Dermis microvascular lymphatic vessel endothelial cell (primary cell): ENCODE measurements around the gene MRPL58. TPM values are rescaled to one million over a fixed set of nuclear protein-coding genes. Genes with fewer than 3 reads are reported as not detected.
"Not testable (repeated sequence)": the region's sequence is repeated elsewhere in the genome, so short reads cannot be mapped to it uniquely, and the experiment has no call there.

Source experiments
- DNase-seq, 2 donors: peaks; one replicate each; pipeline versions ENCODE4 v3.0.0 to v3.0.0-alpha.2; 2010; ENCODE audit warnings: low read depth in 2 of 2
- total RNA-seq: library from RNA; depleted of rRNA; stranded (reverse); fragments of >200 nt; gene quantifications from 2 replicates; pipeline ENCODE4 v1.2.1, GENCODE V29; 2014

Gene MRPL58
- total RNA-seq, 1 donor from 2014 or later, result 28.0 TPM

DNA sequence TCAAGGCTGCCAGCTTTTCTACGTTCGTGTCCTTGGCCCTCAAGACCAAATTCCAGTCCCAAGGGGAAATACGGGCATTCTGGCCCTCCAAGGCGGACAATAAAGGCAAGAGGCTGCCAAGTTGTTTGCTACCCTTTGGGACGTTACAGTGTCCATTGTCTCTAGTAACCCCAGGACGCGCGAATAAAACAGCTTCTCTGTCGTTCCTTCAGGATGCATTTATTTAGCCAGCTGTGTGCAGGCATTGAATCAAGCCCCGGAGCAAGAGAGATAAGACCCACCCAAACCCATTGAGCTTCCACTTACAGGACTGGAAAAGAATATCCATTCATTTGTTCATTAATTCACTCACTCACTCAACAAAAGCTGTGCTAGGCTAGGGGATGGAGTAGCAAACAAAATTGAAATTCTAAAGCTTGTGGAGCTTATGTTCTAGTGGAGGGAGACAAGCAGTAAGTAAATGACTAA lies 656 bp downstream of the MRPL58 start:
- DNase-seq, result no peak

GRCh38 chr17:75019146-75019545 lies 6.7 kb downstream of the MRPL58 start:
- DNase-seq, result no peak

GRCh38 chr17:75019710-75020109 lies 7.2 kb downstream of the MRPL58 start:
- DNase-seq, result no peak

- DNase-seq, result no peak
Measured at GRCh38 chr17:75020331-75021110, 8.1 kb downstream of the MRPL58 start.

GRCh38 chr17:75024686-75025397 lies 12.4 kb downstream of the MRPL58 start:
- no peak for DNase-seq

DNA sequence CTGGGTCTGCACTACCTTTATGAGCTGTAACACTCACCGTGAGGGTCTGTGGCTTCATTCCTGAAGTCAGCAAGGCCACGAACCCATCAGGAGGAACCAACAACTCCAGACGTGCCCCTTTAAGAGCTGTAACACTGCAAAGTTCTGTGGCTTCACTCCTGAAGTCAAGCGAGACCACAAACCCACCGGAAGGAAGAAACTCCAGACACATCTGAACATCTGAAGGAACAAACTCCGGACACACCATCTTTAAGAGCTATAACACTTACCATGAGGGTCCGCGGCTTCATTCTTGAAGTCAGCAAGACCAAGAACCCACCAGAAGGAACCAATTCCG lies 12.9 kb downstream of the MRPL58 start:
- not testable (repeated sequence) for DNase-seq

DNA sequence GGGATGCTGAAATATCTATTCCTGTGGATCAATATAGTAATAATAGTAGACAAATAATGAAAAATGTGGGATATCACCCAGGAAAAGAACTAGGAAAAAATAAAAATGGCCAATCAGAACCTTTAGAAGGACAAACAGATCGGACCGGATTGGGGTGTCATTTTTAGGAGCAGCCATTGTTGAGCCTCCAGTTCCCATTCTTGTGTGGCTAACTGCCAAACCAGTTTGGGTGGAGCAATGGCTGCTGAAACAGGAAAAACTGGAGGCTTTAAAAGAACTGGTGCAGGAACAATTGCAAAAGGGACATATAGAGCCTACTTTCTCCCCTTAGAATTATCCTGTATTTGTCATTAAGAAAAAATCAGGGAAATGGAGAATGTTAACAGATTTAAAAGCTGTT lies 14.2 kb downstream of the MRPL58 start:
- not testable (repeated sequence) for DNase-seq

DNA sequence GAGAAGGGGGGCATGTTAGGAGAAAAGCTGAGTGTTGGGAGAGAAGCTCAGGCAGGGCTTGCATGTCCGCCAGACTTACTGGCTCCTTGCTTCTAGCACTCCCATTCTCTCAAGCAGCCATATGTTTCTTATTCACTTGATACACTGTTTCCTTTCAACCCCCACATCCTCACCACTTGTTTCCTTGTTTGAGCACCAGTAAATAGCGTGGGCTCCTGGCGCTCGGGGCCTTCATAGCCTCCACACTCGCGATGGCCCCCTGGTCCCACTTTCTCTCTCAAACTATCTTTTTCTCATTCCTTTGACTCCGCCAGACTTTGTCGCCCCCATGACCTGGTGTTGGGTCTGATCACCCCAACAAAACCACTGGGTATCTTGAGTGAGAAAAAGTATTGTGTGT lies 17.7 kb downstream of the MRPL58 start:
- no peak for DNase-seq

GRCh38 chr17:75031972-75032719 lies 19.7 kb downstream of the MRPL58 start:
- peak; percentile 69 to 71 for DNase-seq

DNA sequence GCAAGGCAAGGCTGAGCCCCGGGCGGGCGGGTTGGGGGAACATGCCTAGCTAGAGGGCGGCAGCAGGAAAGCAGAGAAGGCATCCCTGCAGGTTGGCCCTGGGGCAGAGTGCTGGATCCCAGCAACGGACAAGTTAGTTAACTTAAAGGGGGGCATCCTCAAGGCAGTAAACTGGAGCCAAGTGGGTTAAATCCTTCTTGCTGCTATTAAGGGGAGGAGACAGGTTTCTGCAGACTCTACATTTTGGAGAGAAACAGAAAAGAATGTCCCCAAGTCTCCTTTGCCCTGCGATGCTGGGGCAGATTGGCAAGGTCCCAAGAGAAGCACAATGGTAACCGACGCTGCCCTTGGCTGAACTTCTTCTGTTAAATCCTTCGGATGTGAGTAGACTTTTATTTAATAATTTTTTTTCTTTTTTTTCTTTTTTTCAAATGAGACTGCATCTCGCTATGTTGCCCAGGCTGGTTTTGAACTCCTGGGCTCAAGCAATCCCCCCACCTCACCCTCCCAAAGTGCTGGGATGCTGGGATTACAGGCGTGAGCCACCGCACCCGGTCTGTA lies 20.3 kb downstream of the MRPL58 start:
- peak in 1 of 2 donors; percentile 18 for DNase-seq

GRCh38 chr17:75033346-75034235 lies 21.1 kb downstream of the MRPL58 start:
- peak; percentile 83 to 90 for DNase-seq

GRCh38 chr17:75034236-75034908 lies 21.9 kb downstream of the MRPL58 start:
- peak; percentile 78 to 89 for DNase-seq

- DNase-seq, result peak in 1 of 2 donors; percentile 77
Measured at GRCh38 chr17:75036643-75037268, 24.3 kb downstream of the MRPL58 start.

DNA sequence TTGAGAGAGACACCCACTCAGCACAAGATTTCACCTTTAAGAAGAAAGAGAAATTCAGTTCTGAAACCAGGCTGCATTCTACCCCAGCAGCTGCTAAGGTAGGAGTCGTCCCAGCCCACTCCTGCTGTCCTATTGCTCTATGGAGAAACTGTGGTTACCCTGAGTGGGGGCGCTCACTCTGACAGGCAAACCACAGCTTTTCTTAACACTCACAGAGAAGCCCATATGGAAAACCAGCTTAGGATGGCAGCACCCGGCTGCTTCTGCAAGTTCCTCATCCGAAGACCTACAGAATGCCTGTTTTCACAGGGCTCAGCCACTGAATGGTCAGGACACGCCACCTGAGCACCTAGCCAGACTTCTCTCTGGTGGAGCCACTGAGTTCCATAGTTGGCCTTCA lies 26.8 kb downstream of the MRPL58 start:
- DNase-seq, result no peak

DNA sequence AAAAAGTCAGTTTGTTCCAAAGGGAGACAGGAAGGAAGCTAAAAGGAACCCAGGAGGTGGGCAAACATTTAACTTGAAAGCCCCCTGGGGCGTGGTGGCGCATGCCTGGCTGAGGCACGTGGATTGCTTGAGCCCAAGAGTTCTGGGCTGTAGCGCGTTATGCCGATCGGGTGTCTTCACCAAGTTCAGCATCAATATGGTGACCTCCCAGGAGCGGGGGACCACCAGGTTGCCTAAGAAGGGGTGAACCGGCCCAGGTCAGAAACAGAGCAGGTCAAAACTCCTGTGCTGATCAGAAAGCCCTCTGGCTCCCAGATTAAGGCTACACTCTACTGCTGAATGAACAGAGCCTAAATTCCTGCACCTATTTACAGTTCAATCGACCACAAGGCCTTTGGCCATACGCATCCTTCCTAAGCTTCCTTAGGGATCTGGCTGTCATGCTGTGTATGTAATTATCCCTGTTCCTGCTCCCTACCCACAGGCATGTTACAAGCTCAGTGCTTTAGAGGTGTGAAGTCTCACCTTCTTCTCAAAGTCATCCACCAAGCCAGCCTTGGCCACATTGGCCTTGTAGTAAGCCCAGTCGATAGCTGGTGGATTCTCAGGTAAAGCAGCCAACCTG lies 29.3 kb downstream of the MRPL58 start:
- no peak for DNase-seq

DNA sequence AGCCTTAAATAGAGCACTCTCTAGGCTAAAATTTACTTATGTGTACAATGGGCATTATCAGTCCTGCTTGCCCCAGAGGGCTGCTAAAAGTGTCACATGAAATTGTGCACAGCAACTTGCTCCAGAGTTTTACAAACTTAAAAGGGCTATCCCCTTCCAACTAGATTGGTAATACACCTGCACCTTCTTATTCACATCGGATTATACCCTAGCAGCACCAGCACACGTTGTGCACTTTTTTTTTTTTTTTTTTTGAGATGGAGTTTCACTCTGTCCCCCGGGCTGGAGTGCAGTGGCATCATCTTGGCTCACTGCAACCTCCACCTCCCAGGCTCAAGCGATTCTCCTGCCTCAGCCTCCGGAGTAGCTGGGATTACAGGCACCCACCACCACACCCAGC lies 31.3 kb downstream of the MRPL58 start:
- not testable (repeated sequence) for DNase-seq

DNA sequence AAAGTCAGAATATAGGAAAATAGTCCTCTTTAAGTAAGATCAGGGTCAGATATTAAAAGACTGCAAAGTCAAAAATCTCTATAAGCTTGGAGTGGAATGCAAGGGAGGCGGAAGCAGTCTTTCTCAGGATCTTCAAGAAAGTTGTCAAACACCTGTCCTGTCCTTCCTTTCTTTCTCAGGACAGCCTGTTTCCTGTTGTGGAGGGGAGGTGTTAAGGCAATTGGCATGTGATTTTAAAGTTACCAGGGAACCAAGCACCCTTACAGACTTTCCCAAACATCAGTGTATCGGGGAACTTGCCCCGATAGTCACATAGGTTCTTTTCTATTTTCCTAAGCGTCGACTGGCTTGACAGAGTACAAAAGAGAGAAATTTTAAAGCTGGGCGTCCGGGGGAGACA lies 32.2 kb downstream of the MRPL58 start:
- no peak for DNase-seq

DNA sequence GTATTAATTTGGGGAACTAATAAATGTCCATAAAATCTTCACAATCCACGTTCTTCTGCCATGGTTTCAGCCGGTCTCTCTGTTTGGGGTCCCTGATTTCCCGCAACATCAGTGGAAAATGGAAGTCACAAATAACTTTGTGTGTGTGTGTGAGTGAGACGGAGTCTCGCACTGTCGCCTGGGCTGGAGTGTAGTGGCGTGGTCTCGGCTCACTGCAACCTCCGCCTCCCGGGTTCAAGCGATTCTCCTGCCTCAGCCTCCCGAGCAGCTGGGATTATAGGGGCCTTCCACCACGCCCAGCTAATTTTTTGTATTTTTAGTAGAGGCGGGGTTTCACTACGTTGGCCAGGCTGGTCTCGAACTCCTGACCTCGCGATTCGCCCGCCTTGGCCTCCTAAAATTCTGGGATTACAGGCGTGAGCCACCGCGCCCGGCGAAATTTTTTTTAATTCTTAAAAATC lies 33.5 kb downstream of the MRPL58 start:
- not testable (repeated sequence) for DNase-seq
